Natural killer cell (primary cell): ENCODE measurements around the gene TMC6. TPM values are rescaled to one million over a fixed set of nuclear protein-coding genes. Genes with fewer than 3 reads are reported as not detected.

Source experiments
- ATAC-seq, 3 donors: fragments of 150-1000 bp in 2 of 3; fragments of 200-7000 bp in 1 of 3; cut with Tn5 transposase; 1 replicate in 1 of 3; 2 replicates in 2 of 3; pipeline ENCODE4 v1.10.0; 2021; ENCODE audit warnings: mild to moderate bottlenecking in 2 of 3, moderate library complexity in 2 of 3
- DNase-seq, 2 donors: peaks; one replicate each; pipeline versions ENCODE4 v3.0.0 to v3.0.0-alpha.2; 2013 to 2021; ENCODE audit warnings: mixed read lengths in 1 of 2
- H3K27ac ChIP-seq: one replicate; pipeline ENCODE4 v1.5.1; 2013; ENCODE audit warnings: mild to moderate bottlenecking, low read length
- H3K27me3 ChIP-seq: one replicate; pipeline ENCODE4 v1.6.1; 2013; ENCODE audit warnings: low read length; ENCODE audit not compliant: control insufficient read depth, insufficient read depth
- H3K36me3 ChIP-seq: one replicate; pipeline ENCODE4 v1.6.1; 2013; ENCODE audit warnings: low read length; ENCODE audit not compliant: control insufficient read depth, insufficient read depth
- H3K4me1 ChIP-seq: one replicate; pipeline ENCODE4 v1.6.1; 2013; ENCODE audit warnings: low read length; ENCODE audit not compliant: control insufficient read depth, insufficient read depth
- H3K4me3 ChIP-seq: one replicate; pipeline ENCODE4 v1.5.1; 2013; ENCODE audit warnings: low read length
- H3K9me3 ChIP-seq: one replicate; pipeline ENCODE4 v1.6.1; 2013; ENCODE audit warnings: low read length; ENCODE audit not compliant: control insufficient read depth, insufficient read depth
- H3K27ac Mint-ChIP-seq, 2 donors: one replicate each; pipeline ENCODE4 v1.8.0; 2022; ENCODE audit warnings: mild to moderate bottlenecking in 2 of 2, mixed read lengths in 2 of 2, moderate library complexity in 1 of 2
- H3K27me3 Mint-ChIP-seq, 2 donors: one replicate each; pipeline ENCODE4 v1.8.0; 2022; ENCODE audit warnings: low read depth in 2 of 2, mixed read lengths in 2 of 2
- H3K36me3 Mint-ChIP-seq: one replicate; pipeline ENCODE4 v1.8.0; 2022; ENCODE audit warnings: mixed read lengths
- H3K4me1 Mint-ChIP-seq, 2 donors: one replicate each; pipeline ENCODE4 v1.8.0; 2022; ENCODE audit warnings: mixed read lengths in 2 of 2
- H3K4me3 Mint-ChIP-seq: one replicate; pipeline ENCODE4 v1.8.0; 2022; ENCODE audit warnings: mild to moderate bottlenecking, moderate library complexity, mixed read lengths
- H3K9me3 Mint-ChIP-seq, 2 donors: one replicate each; pipeline ENCODE4 v1.8.0; 2022; ENCODE audit warnings: mixed read lengths in 2 of 2
- CTCF ChIP-seq: fragments of 200-600 bp; IDR thresholded peaks from one replicate; pipeline ENCODE4 v1.8.0; 2022; ENCODE audit warnings: antibody characterized with exemption
- WGBS: methylation state at CpG from one replicate; pipeline ENCODE4 v1.1.7; 2013; ENCODE audit warnings: missing lambda C conversion rate; ENCODE audit not compliant: insufficient coverage; 5-methylcytosine and 5-hydroxymethylcytosine counted together
- intact Hi-C: fragments of 100-400 bp; cut with micrococcal nuclease; formaldehyde crosslinking; loops from one replicate; pipeline ENCODE4 v1.14.2; 2022
- total RNA-seq, 4 donors: library from RNA; stranded (reverse); fragments of 120-200 nt in 1 of 4; gene quantifications; one replicate each; pipeline versions ENCODE4 v1.2.3 to v1.2.4, GENCODE V29; 2013 to 2022

TMC6 gene
- total RNA-seq, 3 donors from 2014 or later (not counting 1 experiment from before 2014, with no cell fraction given), result 653 to 825 (median 687) TPM

GRCh38 chr17:78127888-78128550 lies 536 bp downstream of the TMC6 start:
- intact Hi-C loops, result no loop called here
- ATAC-seq, result no peak
- no peak for TF ChIP-seq CTCF
- peak overlapping the region; percentile 81 to 87 for H3K27ac Mint-ChIP-seq
- Histone ChIP-seq H3K27ac (peak overlapping the region; percentile 45), H3K27me3 (no peaks in the 10 kb centered on the region), H3K9me3 (no peaks in the 10 kb centered on the region), H3K4me1 (peaks cover 83% of the 10 kb centered on the region), H3K4me3 (peak overlapping the region; percentile 91), H3K36me3 (peaks cover 50% of the 10 kb centered on the region)
- under 1% methylated on average over 35 of the region's 39 CpGs for WGBS
- H3K36me3 Mint-ChIP-seq, result no peaks in the 10 kb centered on the region
- no peaks in the 10 kb centered on the region for H3K9me3 Mint-ChIP-seq
- DNase-seq, result peak in 1 of 2 donors; percentile 46
- peaks cover 41 to 66% of the 10 kb centered on the region in 2 donors for H3K4me1 Mint-ChIP-seq
- H3K4me3 Mint-ChIP-seq, result peak overlapping the region; percentile 92
- H3K27me3 Mint-ChIP-seq, result no peaks in the 10 kb centered on the region

- intact Hi-C loops, result no loop called here
- DNase-seq (peak; percentile 66 to 84), ATAC-seq (peak; percentile 41 to 65 (median 60))
- Mint-ChIP-seq H3K9me3 (no peaks in the 10 kb centered on the region), H3K4me3 (peak overlapping the region; percentile 92), H3K27me3 (no peaks in the 10 kb centered on the region), H3K27ac (peak overlapping the region; percentile 81 to 87), H3K36me3 (no peaks in the 10 kb centered on the region), H3K4me1 (peaks cover 39 to 66% of the 10 kb centered on the region in 2 donors)
- Histone ChIP-seq H3K9me3 (no peaks in the 10 kb centered on the region), H3K27ac (peak overlapping the region; percentile 45), H3K27me3 (no peaks in the 10 kb centered on the region), H3K4me1 (peaks cover 83% of the 10 kb centered on the region), H3K36me3 (peaks cover 50% of the 10 kb centered on the region), H3K4me3 (peak overlapping the region; percentile 91)
- no peak for TF ChIP-seq CTCF
- 2% methylated on average over 25 of the region's 25 CpGs for WGBS
Observed at GRCh38 chr17:78127239-78127887, 1.2 kb downstream of the TMC6 start.

GRCh38 chr17:78126895-78127238 lies 1.7 kb downstream of the TMC6 start:
- Mint-ChIP-seq H3K27me3 (no peaks in the 10 kb centered on the region), H3K4me3 (peak overlapping the region; percentile 92), H3K4me1 (peaks cover 43 to 69% of the 10 kb centered on the region in 2 donors), H3K36me3 (no peaks in the 10 kb centered on the region), H3K27ac (peak overlapping the region; percentile 81 to 87), H3K9me3 (no peaks in the 10 kb centered on the region)
- Histone ChIP-seq H3K27me3 (no peaks in the 10 kb centered on the region), H3K27ac (peak overlapping the region; percentile 45), H3K9me3 (no peaks in the 10 kb centered on the region), H3K4me3 (peak overlapping the region; percentile 91), H3K4me1 (peaks cover 86% of the 10 kb centered on the region), H3K36me3 (peaks cover 54% of the 10 kb centered on the region)
- WGBS, result 10% methylated on average over 5 of the region's 6 CpGs
- ATAC-seq, result no peak
- no peak for DNase-seq
- intact Hi-C loops, result no loop called here
- no peak for TF ChIP-seq CTCF
